ENCODE results near the gene ZBTB16.

GRCh38 chr11:114196997-114197703, 137.6 kb downstream of the ZBTB16 start:
- TF ChIP-seq ELK4 (IDR thresholded peaks at IDR 0.05; ENCODE audit: borderline replicate concordance, low read depth, low read length) (no peak), KLF9 (tag by site-specific recombination; IDR thresholded peaks at IDR 0.05; ENCODE audit: low read depth) (no peak), REPIN1 (tag by site-specific recombination; IDR thresholded peaks at IDR 0.05; ENCODE audit: low read depth) (no peak), ZBTB7A (tag by site-specific recombination; IDR thresholded peaks at IDR 0.05; ENCODE audit: low read depth) (no peak), ZBTB6 (tag by site-specific recombination; IDR thresholded peaks at IDR 0.05) (no peak), PRDM4 (tag by site-specific recombination; IDR thresholded peaks at IDR 0.05) (no peak), ZNF664 (tag by site-specific recombination; IDR thresholded peaks at IDR 0.05) (no peak), ZNF138 (tag by site-specific recombination; IDR thresholded peaks at IDR 0.05; ENCODE audit: borderline replicate concordance) (no peak), CTCF (tag by site-specific recombination; IDR thresholded peaks at IDR 0.05) (no peak), ZFP41 (tag by site-specific recombination; IDR thresholded peaks at IDR 0.05; ENCODE audit: borderline replicate concordance) (no peak), ZNF335 (tag by site-specific recombination; conservative IDR thresholded peaks at IDR 0.05) (no peak), ZBTB8A (tag by site-specific recombination; IDR thresholded peaks at IDR 0.05) (no peak), ZNF146 (tag by site-specific recombination; IDR thresholded peaks at IDR 0.05) (no peak), ZNF830 (tag by site-specific recombination; IDR thresholded peaks at IDR 0.05; ENCODE audit: low read depth) (no peak)

Data from HEK293 (cell line).